ENCODE measurements around the gene TNFSF13B. TPM values are rescaled to one million over a fixed set of nuclear protein-coding genes. Genes with fewer than 3 reads are reported as not detected.

The TNFSF13B gene
- total and polyA plus RNA-seq, 2 donors (not counting 3 experiments of a cell fraction or from before 2014, with no cell fraction given) = 0.18 to 1.2 TPM

GRCh38 chr13:108302279-108302678 lies 32.8 kb downstream of the TNFSF13B start:
- H3K4me3 ChIP-seq (replicated peaks in 1 of 3; ENCODE audit: insufficient read depth in 1 of 3, low read depth in 1 of 3, low read length in 3 of 3) = no peak overlapping the region
- H4K20me1 ChIP-seq (replicated peaks; ENCODE audit: control insufficient read depth, extremely low read depth, insufficient read depth, low read length) = no peaks in the 10 kb centered on the region
- H3K36me3 ChIP-seq (ENCODE audit: control insufficient read depth in 2 of 2, extremely low read depth in 1 of 2, insufficient read depth in 2 of 2, low read length in 2 of 2) = no peaks in the 10 kb centered on the region
- no peaks in the 10 kb centered on the region for H3K4me1 ChIP-seq (ENCODE audit: control insufficient read depth, extremely low read depth, insufficient read depth, low read length)
- no peaks in the 10 kb centered on the region for H3K79me2 ChIP-seq (ENCODE audit: control insufficient read depth, insufficient read depth, low read length)
- dilution Hi-C loops (cut with MboI; ENCODE audit: extremely low pct_ligation_motif_present, low sequenced_read_pairs) = no loop called here
- ChIA-PET CTCF (no interaction called here), POLR2A (no interaction called here)
- no peak overlapping the region for H3K9ac ChIP-seq (replicated peaks; ENCODE audit: extremely low read depth, insufficient read depth, low read length)
- FAIRE-seq = no peak
- no peaks in the 10 kb centered on the region for H3K27me3 ChIP-seq (ENCODE audit: control insufficient read depth in 2 of 2, insufficient read depth in 2 of 2, low read length in 2 of 2)
- H3K4me2 ChIP-seq (ENCODE audit: insufficient read depth, low read length) = no peak overlapping the region
- no TSS peak for BruUV-seq (replicated peaks)
- no peak overlapping the region for H3K27ac ChIP-seq (ENCODE audit: insufficient read depth, low read depth, low read length)
- no peaks in the 10 kb centered on the region for H3K9me3 ChIP-seq (replicated peaks; ENCODE audit: control insufficient read depth, insufficient read depth, low read length)
- intact Hi-C loops (cut with micrococcal nuclease) = no loop called here
- no peak overlapping the region for H2AFZ ChIP-seq (ENCODE audit: low read depth, low read length)
- H3K9me1 ChIP-seq (replicated peaks; ENCODE audit: control insufficient read depth, extremely low read depth, insufficient read depth, low read length) = no peaks in the 10 kb centered on the region
- no peak for DNase-seq (ENCODE audit: low read depth, low spot score)
- no peak for TF ChIP-seq POLR2A (IDR thresholded peaks at IDR 0.05; ENCODE audit: low read depth, low read length)
- TF ChIP-seq GATA2 (IDR thresholded peaks at IDR 0.05; ENCODE audit: insufficient read depth, insufficient read length, low read depth, low read length) = no peak
- no peak for TF ChIP-seq FOS (IDR thresholded peaks at IDR 0.05; ENCODE audit: borderline replicate concordance, insufficient read depth, low read length)
- TF ChIP-seq, protein P1, sequence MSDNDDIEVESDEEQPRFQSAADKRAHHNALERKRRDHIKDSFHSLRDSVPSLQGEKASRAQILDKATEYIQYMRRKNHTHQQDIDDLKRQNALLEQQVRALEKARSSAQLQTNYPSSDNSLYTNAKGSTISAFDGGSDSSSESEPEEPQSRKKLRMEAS (IDR thresholded peaks at IDR 0.05; ENCODE audit: insufficient read depth, insufficient read length) = no peak
- TF ChIP-seq JUN (IDR thresholded peaks at IDR 0.05; ENCODE audit: borderline replicate concordance, insufficient read depth, insufficient read length, low read depth) = no peak
- TF ChIP-seq EZH2 (IDR thresholded peaks at IDR 0.05; ENCODE audit: borderline replicate concordance, low read depth, low read length, severe bottlenecking) = no peak
- TF ChIP-seq MYC (IDR thresholded peaks at IDR 0.05; ENCODE audit: low read depth, low read length) = no peak
- no peak for TF ChIP-seq POLR2AphosphoS5 (IDR thresholded peaks at IDR 0.05; ENCODE audit: insufficient read depth, low read depth, low read length)
- TF ChIP-seq, protein P2, sequence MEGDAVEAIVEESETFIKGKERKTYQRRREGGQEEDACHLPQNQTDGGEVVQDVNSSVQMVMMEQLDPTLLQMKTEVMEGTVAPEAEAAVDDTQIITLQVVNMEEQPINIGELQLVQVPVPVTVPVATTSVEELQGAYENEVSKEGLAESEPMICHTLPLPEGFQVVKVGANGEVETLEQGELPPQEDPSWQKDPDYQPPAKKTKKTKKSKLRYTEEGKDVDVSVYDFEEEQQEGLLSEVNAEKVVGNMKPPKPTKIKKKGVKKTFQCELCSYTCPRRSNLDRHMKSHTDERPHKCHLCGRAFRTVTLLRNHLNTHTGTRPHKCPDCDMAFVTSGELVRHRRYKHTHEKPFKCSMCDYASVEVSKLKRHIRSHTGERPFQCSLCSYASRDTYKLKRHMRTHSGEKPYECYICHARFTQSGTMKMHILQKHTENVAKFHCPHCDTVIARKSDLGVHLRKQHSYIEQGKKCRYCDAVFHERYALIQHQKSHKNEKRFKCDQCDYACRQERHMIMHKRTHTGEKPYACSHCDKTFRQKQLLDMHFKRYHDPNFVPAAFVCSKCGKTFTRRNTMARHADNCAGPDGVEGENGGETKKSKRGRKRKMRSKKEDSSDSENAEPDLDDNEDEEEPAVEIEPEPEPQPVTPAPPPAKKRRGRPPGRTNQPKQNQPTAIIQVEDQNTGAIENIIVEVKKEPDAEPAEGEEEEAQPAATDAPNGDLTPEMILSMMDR (IDR thresholded peaks at IDR 0.05; ENCODE audit: extremely low read depth in 1 of 2, insufficient read depth in 1 of 2, low read depth in 1 of 2, low read length in 2 of 2) = no peak
